WTC11 (cell line): ENCODE measurements around the gene OGFOD2.
"Not testable (repeated sequence)": the region's sequence is repeated elsewhere in the genome, so short reads cannot be mapped to it uniquely, and the experiment has no call there.

Experiments used
- CBFB ChIP-seq: sonication (generic); formaldehyde crosslinking; IDR thresholded peaks from 2 replicates; pipeline ENCODE4 v1.8.1; 2022; ENCODE audit warnings: mild to moderate bottlenecking, low read depth, missing genetic modification reagents
- NFYB ChIP-seq: sonication (generic); formaldehyde crosslinking; conservative IDR thresholded peaks from 2 replicates; pipeline ENCODE4 v1.8.0; 2022; ENCODE audit warnings: low read depth, missing genetic modification reagents
- STAT6 ChIP-seq: sonication (generic); formaldehyde crosslinking; conservative IDR thresholded peaks from 2 replicates; pipeline ENCODE4 v1.8.1; 2023; ENCODE audit warnings: mild to moderate bottlenecking, low read depth, missing genetic modification reagents, moderate library complexity
- TF ChIP-seq, protein P1 (sequence below): fragments of 200-600 bp; IDR thresholded peaks from 2 replicates; pipeline ENCODE4 v1.8.0; 2022; ENCODE audit warnings: antibody characterized with exemption
- TF ChIP-seq, protein P2 (sequence below): sonication (generic); formaldehyde crosslinking; IDR thresholded peaks from 2 replicates; pipeline ENCODE4 v1.8.0; 2022; ENCODE audit warnings: mild to moderate bottlenecking, missing genetic modification reagents

GRCh38 chr12:123014473-123014872 lies 39.4 kb downstream of the OGFOD2 start:
- TF ChIP-seq STAT6 (CRISPR knock-in tag); NFYB (CRISPR knock-in tag); CBFB: not testable (repeated sequence)
- TF ChIP-seq, protein P1, sequence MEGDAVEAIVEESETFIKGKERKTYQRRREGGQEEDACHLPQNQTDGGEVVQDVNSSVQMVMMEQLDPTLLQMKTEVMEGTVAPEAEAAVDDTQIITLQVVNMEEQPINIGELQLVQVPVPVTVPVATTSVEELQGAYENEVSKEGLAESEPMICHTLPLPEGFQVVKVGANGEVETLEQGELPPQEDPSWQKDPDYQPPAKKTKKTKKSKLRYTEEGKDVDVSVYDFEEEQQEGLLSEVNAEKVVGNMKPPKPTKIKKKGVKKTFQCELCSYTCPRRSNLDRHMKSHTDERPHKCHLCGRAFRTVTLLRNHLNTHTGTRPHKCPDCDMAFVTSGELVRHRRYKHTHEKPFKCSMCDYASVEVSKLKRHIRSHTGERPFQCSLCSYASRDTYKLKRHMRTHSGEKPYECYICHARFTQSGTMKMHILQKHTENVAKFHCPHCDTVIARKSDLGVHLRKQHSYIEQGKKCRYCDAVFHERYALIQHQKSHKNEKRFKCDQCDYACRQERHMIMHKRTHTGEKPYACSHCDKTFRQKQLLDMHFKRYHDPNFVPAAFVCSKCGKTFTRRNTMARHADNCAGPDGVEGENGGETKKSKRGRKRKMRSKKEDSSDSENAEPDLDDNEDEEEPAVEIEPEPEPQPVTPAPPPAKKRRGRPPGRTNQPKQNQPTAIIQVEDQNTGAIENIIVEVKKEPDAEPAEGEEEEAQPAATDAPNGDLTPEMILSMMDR = not testable (repeated sequence)
- TF ChIP-seq, protein P2, sequence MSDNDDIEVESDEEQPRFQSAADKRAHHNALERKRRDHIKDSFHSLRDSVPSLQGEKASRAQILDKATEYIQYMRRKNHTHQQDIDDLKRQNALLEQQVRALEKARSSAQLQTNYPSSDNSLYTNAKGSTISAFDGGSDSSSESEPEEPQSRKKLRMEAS (CRISPR knock-in tag) = not testable (repeated sequence)
